Neural cell (in vitro differentiated cells): ENCODE measurements around the gene MICAL2. TPM values are rescaled to one million over a fixed set of nuclear protein-coding genes. Genes with fewer than 3 reads are reported as not detected.

Experiments used
- H2AFZ ChIP-seq: fragments of 200-600, 300-800 bp; sonication (generic), shearing (Covaris generic); 2 replicates; pipeline ENCODE4 v1.6.0; 2014; ENCODE audit warnings: low read depth, mild to moderate bottlenecking, antibody characterized with exemption, low read length, moderate library complexity
- H3F3A ChIP-seq: fragments of 200-600 bp; shearing (Covaris generic); 2 replicates; pipeline ENCODE4 v1.6.1; 2016; ENCODE audit warnings: mild to moderate bottlenecking, moderate library complexity, mixed read lengths, antibody characterized with exemption, low read length; ENCODE audit not compliant: insufficient read depth, poor library complexity, severe bottlenecking
- H3K27ac ChIP-seq: fragments of 200-600, 300-800 bp; sonication (generic), shearing (Covaris generic); 2 replicates; pipeline ENCODE4 v1.5.1; 2014; ENCODE audit warnings: mild to moderate bottlenecking, low read length, moderate library complexity
- H3K27me3 ChIP-seq: fragments of 300-800, 200-600 bp; sonication (generic), shearing (Covaris generic); 2 replicates; pipeline ENCODE4 v1.6.0; 2014; ENCODE audit warnings: mild to moderate bottlenecking, low read depth, low read length, moderate library complexity; ENCODE audit not compliant: insufficient read depth
- H3K36me3 ChIP-seq: fragments of 300-800, 200-600 bp; sonication (generic), shearing (Covaris generic); 2 replicates; pipeline ENCODE4 v1.5.1; 2014; ENCODE audit warnings: mild to moderate bottlenecking, antibody characterized with exemption, low read length, moderate library complexity; ENCODE audit not compliant: insufficient read depth
- H3K4me2 ChIP-seq: fragments of 300-800, 200-600 bp; sonication (generic), shearing (Covaris generic); 2 replicates; pipeline ENCODE4 v1.6.0; 2014; ENCODE audit warnings: mild to moderate bottlenecking, low read length
- H3K4me3 ChIP-seq: fragments of 300-800, 200-600 bp; sonication (generic), shearing (Covaris generic); 2 replicates; pipeline ENCODE4 v1.5.1; 2014; ENCODE audit warnings: mild to moderate bottlenecking, low read length, moderate library complexity
- H3K79me2 ChIP-seq: fragments of 200-600 bp; shearing (Covaris generic); replicated peaks from 2 replicates; pipeline ENCODE4 v1.6.0; 2014; ENCODE audit warnings: mild to moderate bottlenecking, low read length, moderate library complexity; ENCODE audit not compliant: insufficient read depth
- H3K9ac ChIP-seq: fragments of 300-800, 200-600 bp; sonication (generic), shearing (Covaris generic); 2 replicates; pipeline ENCODE4 v1.6.1; 2016; ENCODE audit warnings: mild to moderate bottlenecking, low read length, mixed read lengths
- H3K9me2 ChIP-seq: fragments of 200-600 bp; shearing (Covaris generic); 2 replicates; pipeline ENCODE4 v1.6.1; 2016; ENCODE audit warnings: mild to moderate bottlenecking, low read length, mixed read lengths; ENCODE audit not compliant: insufficient read depth
- H3K9me3 ChIP-seq: fragments of 200-600, 300-800 bp; sonication (generic), shearing (Covaris generic); 2 replicates; pipeline ENCODE4 v1.6.1; 2016; ENCODE audit warnings: mild to moderate bottlenecking, mixed run types, low read length, moderate library complexity, mixed read lengths
- H4K20me1 ChIP-seq: fragments of 200-600 bp; shearing (Covaris generic); 2 replicates; pipeline ENCODE4 v1.6.1; 2016; ENCODE audit warnings: mild to moderate bottlenecking, mixed run types; ENCODE audit not compliant: insufficient read depth
- CTCF ChIP-seq: fragments of 450-650 bp; IDR thresholded peaks from 2 replicates; pipeline ENCODE4 v1.5.1; 2014; ENCODE audit warnings: antibody characterized with exemption, mild to moderate bottlenecking, moderate library complexity; ENCODE audit not compliant: poor library complexity, severe bottlenecking
- EP300 ChIP-seq: fragments of 450-650 bp; conservative IDR thresholded peaks from 2 replicates; pipeline ENCODE4 v1.6.1; 2014; ENCODE audit warnings: antibody characterized with exemption, mild to moderate bottlenecking, moderate library complexity; ENCODE audit not compliant: poor library complexity, severe bottlenecking
- EZH2 ChIP-seq: fragments of 200-600, 300-800 bp; shearing (Covaris generic), sonication (generic); IDR thresholded peaks from 2 replicates; pipeline ENCODE4 v1.6.1; 2014; ENCODE audit warnings: antibody characterized with exemption, low read length, borderline replicate concordance, mild to moderate bottlenecking; ENCODE audit not compliant: insufficient read depth, poor library complexity, severe bottlenecking
- MXI1 ChIP-seq: fragments of 450-650 bp; conservative IDR thresholded peaks from 2 replicates; pipeline ENCODE4 v1.6.1; 2014; ENCODE audit warnings: antibody characterized with exemption, mild to moderate bottlenecking; ENCODE audit not compliant: poor library complexity, severe bottlenecking
- POLR2AphosphoS5 ChIP-seq: IDR thresholded peaks from 2 replicates; pipeline ENCODE4 v1.6.1; 2012
- RAD21 ChIP-seq: fragments of 450-650 bp; conservative IDR thresholded peaks from 2 replicates; pipeline ENCODE4 v1.6.1; 2014; ENCODE audit warnings: antibody characterized with exemption, mild to moderate bottlenecking, moderate library complexity
- REST ChIP-seq: IDR thresholded peaks from 2 replicates; pipeline ENCODE4 v1.6.1; 2012; ENCODE audit warnings: borderline replicate concordance
- SMC3 ChIP-seq: fragments of 450-650 bp; conservative IDR thresholded peaks from 2 replicates; pipeline ENCODE4 v1.6.1; 2014; ENCODE audit warnings: antibody characterized with exemption, mild to moderate bottlenecking, moderate library complexity; ENCODE audit not compliant: poor library complexity
- TAF1 ChIP-seq: IDR thresholded peaks from 2 replicates; pipeline ENCODE4 v1.6.1; 2012; ENCODE audit warnings: low read depth
- polyA minus RNA-seq: library from RNA; depleted of rRNA, polyadenylated mRNA; stranded (reverse); fragments of >200 nt; gene quantifications from 2 replicates; pipeline ENCODE4 v1.2.3, GENCODE V29; 2014
- polyA plus RNA-seq: library from polyadenylated mRNA; depleted of rRNA; stranded (reverse); fragments of >200 nt; gene quantifications from 2 replicates; pipeline ENCODE4 v1.2.3, GENCODE V29; 2014

Gene MICAL2
- 1.4 and 2.2 TPM in 2 replicates for polyA plus RNA-seq
- polyA minus RNA-seq, result 1.7 and 4.6 TPM in 2 replicates

DNA sequence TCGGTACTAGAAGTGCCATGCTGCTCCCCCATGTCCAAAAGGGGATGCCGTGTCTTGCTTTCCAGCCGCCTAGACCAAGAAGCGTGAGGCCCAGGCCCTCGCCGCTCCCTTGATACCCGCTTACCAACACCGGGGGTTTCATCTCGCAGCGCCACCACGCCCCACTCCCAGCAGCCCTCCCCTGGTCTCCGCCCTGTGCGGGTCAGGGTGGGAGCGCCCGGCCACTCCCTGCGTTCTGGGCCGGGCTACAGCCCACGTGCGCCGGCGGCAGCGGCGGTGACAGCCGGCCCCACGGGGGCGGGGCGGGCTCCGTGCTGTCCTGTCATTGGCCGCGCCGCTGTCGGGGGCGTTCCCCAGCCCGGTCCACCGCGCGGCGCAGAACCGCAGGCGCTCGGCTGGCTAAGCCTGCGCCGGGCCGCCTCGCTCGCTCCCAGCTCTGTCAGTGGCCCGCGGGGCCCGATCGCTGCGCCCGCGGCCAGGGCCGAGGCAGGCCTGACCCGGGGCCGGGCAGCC is at the start of gene MICAL2:
TSS of gene MICAL2 (plus strand) at position 390 of the 513 bp plus-strand sequence. CDS start 51,566 bp downstream, outside the sequence.
- H3K27ac ChIP-seq, result no peak within 1 kb of the TSS
- H3K9me2 ChIP-seq, result no peaks in the 10 kb centered on the region
- no peaks in the 10 kb centered on the region for H4K20me1 ChIP-seq
- H3K4me2 ChIP-seq, result peak within 1 kb of the TSS; percentile 62
- no peaks in the 10 kb centered on the region for H3K36me3 ChIP-seq
- H3F3A ChIP-seq, result no peaks in the 10 kb centered on the region
- H3K4me3 ChIP-seq, result peak within 1 kb of the TSS; percentile 76
- TF ChIP-seq EP300 (peak; percentile 25), REST (no peak), MXI1 (peak; percentile 91), CTCF (no peak), EZH2 (no peak), TAF1 (no peak), SMC3 (peak; percentile 15), POLR2AphosphoS5 (no peak), RAD21 (no peak)
- no peaks in the 10 kb centered on the region for H3K79me2 ChIP-seq
- peak within 1 kb of the TSS; percentile 38 for H3K9ac ChIP-seq
- no peak within 1 kb of the TSS for H2AFZ ChIP-seq
- no peaks in the 10 kb centered on the region for H3K9me3 ChIP-seq
- peaks cover 29% of the 10 kb centered on the region for H3K27me3 ChIP-seq

GRCh38 chr11:12061851-12062560 is 48.4 kb upstream of the MICAL2 start:
- TF ChIP-seq RAD21, result no peak
- no peak for TF ChIP-seq TAF1
- TF ChIP-seq REST, result no peak
- no peak for TF ChIP-seq POLR2AphosphoS5
- no peak for TF ChIP-seq SMC3
- TF ChIP-seq EP300, result no peak
- no peak for TF ChIP-seq CTCF
- no peak for TF ChIP-seq EZH2
- Histone ChIP-seq H3F3A (no peaks in the 10 kb centered on the region), H3K9me3 (no peaks in the 10 kb centered on the region), H3K27ac (no peak overlapping the region), H3K27me3 (no peaks in the 10 kb centered on the region), H3K79me2 (no peaks in the 10 kb centered on the region), H3K4me3 (no peak overlapping the region), H3K9ac (no peak overlapping the region), H2AFZ (no peak overlapping the region), H4K20me1 (no peaks in the 10 kb centered on the region), H3K36me3 (no peaks in the 10 kb centered on the region), H3K4me2 (no peak overlapping the region), H3K9me2 (no peaks in the 10 kb centered on the region)
